PC-9 (cell line): Measurements from ENCODE around the gene IGSF6. TPM values are rescaled to one million over a fixed set of nuclear protein-coding genes. Genes with fewer than 3 reads are reported as not detected.

ENCODE experiments used
- BruUV-seq: library from RNA; stranded (reverse); fragments of 400-500 nt; replicated peaks from 2 replicates; lab custom pipeline; 2021; lab: Mats Ljungman, UMichigan
- CTCF ChIA-PET: fragments of 300-600 bp; sonication (Branson Sonifier 250); formaldehyde crosslinking; loops from one replicate; lab custom pipeline; 2022; ENCODE audit warnings: antibody characterized with exemption; lab: Charles Lee
- POLR2A ChIA-PET: fragments of 300-600 bp; sonication (Branson Sonifier 250); formaldehyde crosslinking; loops from one replicate; lab custom pipeline; 2022; ENCODE audit warnings: antibody characterized with exemption; ENCODE audit not compliant: unreplicated experiment; lab: Charles Lee
- DNase-seq, 2 experiments: peaks; one replicate each; pipeline versions ENCODE4 v3.0.0 to v3.0.0-alpha.2; 2015 to 2022; ENCODE audit warnings: mixed read lengths in 1 of 2
- H2AFZ ChIP-seq: fragments of 200-600 bp; sonication (generic); 2 replicates; pipeline ENCODE4 v1.8.1; 2017; ENCODE audit warnings: antibody characterized with exemption
- H3F3A ChIP-seq: fragments of 200-600 bp; sonication (generic); 2 replicates; pipeline ENCODE4 v1.8.1; 2017; ENCODE audit warnings: antibody characterized with exemption, mild to moderate bottlenecking, low read depth; ENCODE audit not compliant: insufficient read depth
- H3K27ac ChIP-seq: fragments of 200-600 bp; sonication (generic); 2 replicates; pipeline ENCODE4 v1.6.1; 2016; ENCODE audit warnings: mixed run types
- H3K27me3 ChIP-seq: fragments of 200-600 bp; sonication (generic); 2 replicates; pipeline ENCODE4 v1.6.1; 2016; ENCODE audit warnings: low read depth, mixed run types; ENCODE audit not compliant: insufficient read depth
- H3K36me3 ChIP-seq: fragments of 200-600 bp; sonication (generic); 2 replicates; pipeline ENCODE4 v1.6.1; 2016; ENCODE audit warnings: low read depth, mixed run types
- H3K4me1 ChIP-seq: fragments of 200-600 bp; sonication (generic); replicated peaks from 2 replicates; pipeline ENCODE4 v1.6.1; 2016; ENCODE audit warnings: mixed run types; ENCODE audit not compliant: insufficient read depth
- H3K4me2 ChIP-seq: fragments of 200-600 bp; sonication (generic); 2 replicates; pipeline ENCODE4 v1.6.1; 2017; ENCODE audit warnings: mixed run types
- H3K4me3 ChIP-seq: fragments of 200-600 bp; sonication (generic); 2 replicates; pipeline ENCODE4 v1.6.1; 2016; ENCODE audit warnings: mixed run types
- H3K79me2 ChIP-seq: fragments of 200-600 bp; sonication (generic); 2 replicates; pipeline ENCODE4 v1.6.1; 2017; ENCODE audit warnings: low read depth, mixed run types
- H3K9me2 ChIP-seq: fragments of 200-600 bp; sonication (generic); 2 replicates; pipeline ENCODE4 v1.8.1; 2017; ENCODE audit warnings: mild to moderate bottlenecking; ENCODE audit not compliant: insufficient read depth
- H3K9me3 ChIP-seq: fragments of 200-600 bp; sonication (generic); 2 replicates; pipeline ENCODE4 v1.8.1; 2016; ENCODE audit warnings: low read depth; ENCODE audit not compliant: insufficient read depth
- H4K20me1 ChIP-seq: fragments of 200-600 bp; sonication (generic); 2 replicates; pipeline ENCODE4 v1.8.1; 2017; ENCODE audit not compliant: insufficient read depth
- EZH2 ChIP-seq: fragments of 200-600 bp; sonication (generic); IDR thresholded peaks from 2 replicates; pipeline ENCODE4 v1.8.0; 2017; ENCODE audit warnings: antibody characterized with exemption, low read depth
- intact Hi-C: fragments of 100-400 bp; cut with micrococcal nuclease; formaldehyde crosslinking; loops from one replicate; pipeline ENCODE4 v1.10.0; 2022; ENCODE audit not compliant: unreplicated experiment
- total RNA-seq: library from RNA; stranded (reverse); gene quantifications from 2 replicates; pipeline ENCODE4 v1.2.3, GENCODE V29; 2021
- TF ChIP-seq, protein P1 (sequence below): fragments of 200-600 bp; sonication (generic); conservative IDR thresholded peaks from 2 replicates; pipeline ENCODE4 v1.6.1; 2017; ENCODE audit warnings: mixed run types, antibody characterized with exemption, mild to moderate bottlenecking, moderate library complexity

Gene IGSF6
- total RNA-seq, 1 experiment from 2014 or later, result not detected

DNA sequence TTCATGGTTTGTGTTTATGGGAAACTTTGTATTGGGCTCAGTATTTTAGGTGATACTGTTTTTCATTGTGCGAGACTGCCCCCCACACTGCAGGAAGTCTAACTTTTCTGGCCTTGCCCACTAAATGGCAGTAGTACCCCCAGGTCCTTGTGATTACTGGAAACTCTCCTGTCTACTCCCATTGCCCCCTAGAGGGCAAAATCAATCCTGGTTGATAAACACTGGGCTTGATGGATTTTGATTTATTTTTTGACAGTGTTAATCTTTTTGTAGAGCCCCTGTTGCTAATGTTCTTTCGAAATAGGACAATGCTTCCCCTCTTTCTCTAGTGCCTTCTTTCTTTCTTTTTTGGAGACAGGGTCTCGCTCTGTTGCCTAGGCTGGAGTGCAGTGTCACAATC, 37.5 kb downstream of the IGSF6 start:
- CTCF ChIA-PET, result interaction anchor here (0.7 kb wide), 1 partner anchor 30 kb away, joined by 4 read pairs; no protein-coding TSS in a partner anchor
- BruUV-seq, result no TSS peak
- peaks cover 22% of the 10 kb centered on the region; the same call in 1 of the 2 replicates for H3K36me3 ChIP-seq

DNA sequence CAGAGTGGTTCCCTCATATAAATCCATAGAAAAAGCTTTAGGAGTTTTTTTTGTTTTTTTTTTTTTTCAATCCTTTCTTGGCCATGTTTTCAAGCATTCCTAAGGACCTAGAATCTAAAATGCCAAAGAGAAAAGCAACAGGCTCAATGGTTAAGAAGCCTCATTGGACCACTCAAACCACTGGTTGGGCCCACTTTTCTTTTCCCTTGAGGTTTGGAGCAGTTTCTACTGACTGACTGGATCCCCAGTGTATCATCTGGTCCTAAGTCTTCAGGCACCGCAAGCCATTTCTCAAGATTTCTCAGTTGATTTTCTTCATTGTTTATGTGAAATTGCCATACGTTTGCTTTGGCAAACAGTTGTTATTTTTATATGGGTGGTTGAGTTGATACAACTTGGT, 38.6 kb downstream of the IGSF6 start:
- no peak overlapping the region for H3K4me3 ChIP-seq
- peaks cover 98% of the 10 kb centered on the region for H3K79me2 ChIP-seq
- peaks cover 19% of the 10 kb centered on the region; the same call in 1 of the 2 replicates for H3K36me3 ChIP-seq
- H3K4me1 ChIP-seq, result peaks cover 55% of the 10 kb centered on the region
- H3K27me3 ChIP-seq, result no peaks in the 10 kb centered on the region
- DNase-seq, result no peak
- TF ChIP-seq EZH2, result no peak
- TF ChIP-seq, protein P1, sequence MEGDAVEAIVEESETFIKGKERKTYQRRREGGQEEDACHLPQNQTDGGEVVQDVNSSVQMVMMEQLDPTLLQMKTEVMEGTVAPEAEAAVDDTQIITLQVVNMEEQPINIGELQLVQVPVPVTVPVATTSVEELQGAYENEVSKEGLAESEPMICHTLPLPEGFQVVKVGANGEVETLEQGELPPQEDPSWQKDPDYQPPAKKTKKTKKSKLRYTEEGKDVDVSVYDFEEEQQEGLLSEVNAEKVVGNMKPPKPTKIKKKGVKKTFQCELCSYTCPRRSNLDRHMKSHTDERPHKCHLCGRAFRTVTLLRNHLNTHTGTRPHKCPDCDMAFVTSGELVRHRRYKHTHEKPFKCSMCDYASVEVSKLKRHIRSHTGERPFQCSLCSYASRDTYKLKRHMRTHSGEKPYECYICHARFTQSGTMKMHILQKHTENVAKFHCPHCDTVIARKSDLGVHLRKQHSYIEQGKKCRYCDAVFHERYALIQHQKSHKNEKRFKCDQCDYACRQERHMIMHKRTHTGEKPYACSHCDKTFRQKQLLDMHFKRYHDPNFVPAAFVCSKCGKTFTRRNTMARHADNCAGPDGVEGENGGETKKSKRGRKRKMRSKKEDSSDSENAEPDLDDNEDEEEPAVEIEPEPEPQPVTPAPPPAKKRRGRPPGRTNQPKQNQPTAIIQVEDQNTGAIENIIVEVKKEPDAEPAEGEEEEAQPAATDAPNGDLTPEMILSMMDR, result no peak
- intact Hi-C loops, result no loop called here
- no peak overlapping the region for H3K27ac ChIP-seq
- ChIA-PET CTCF (no interaction called here), POLR2A (no interaction called here)
- H3K9me3 ChIP-seq, result no peaks in the 10 kb centered on the region
- no peak overlapping the region for H3K4me2 ChIP-seq
- H3K9me2 ChIP-seq, result no peaks in the 10 kb centered on the region
- H2AFZ ChIP-seq, result no peak overlapping the region
- BruUV-seq, result no TSS peak
- H4K20me1 ChIP-seq, result no peaks in the 10 kb centered on the region
- peaks cover 49% of the 10 kb centered on the region for H3F3A ChIP-seq

More for the DNA sequence above, 37.5 kb downstream of the IGSF6 start:
- DNase-seq, result no peak
- POLR2A ChIA-PET, result no interaction called here
- Histone ChIP-seq H3F3A (peaks cover 48% of the 10 kb centered on the region), H3K4me2 (no peak overlapping the region), H3K9me2 (no peaks in the 10 kb centered on the region), H3K27ac (no peak overlapping the region), H3K4me1 (peaks cover 44% of the 10 kb centered on the region), H3K79me2 (peaks cover 95% of the 10 kb centered on the region), H3K4me3 (no peak overlapping the region), H2AFZ (no peak overlapping the region), H4K20me1 (no peaks in the 10 kb centered on the region), H3K27me3 (no peaks in the 10 kb centered on the region), H3K9me3 (no peaks in the 10 kb centered on the region)
- TF ChIP-seq, protein P1, result no peak
- no peak for TF ChIP-seq EZH2
- intact Hi-C loops, result no loop called here

DNA sequence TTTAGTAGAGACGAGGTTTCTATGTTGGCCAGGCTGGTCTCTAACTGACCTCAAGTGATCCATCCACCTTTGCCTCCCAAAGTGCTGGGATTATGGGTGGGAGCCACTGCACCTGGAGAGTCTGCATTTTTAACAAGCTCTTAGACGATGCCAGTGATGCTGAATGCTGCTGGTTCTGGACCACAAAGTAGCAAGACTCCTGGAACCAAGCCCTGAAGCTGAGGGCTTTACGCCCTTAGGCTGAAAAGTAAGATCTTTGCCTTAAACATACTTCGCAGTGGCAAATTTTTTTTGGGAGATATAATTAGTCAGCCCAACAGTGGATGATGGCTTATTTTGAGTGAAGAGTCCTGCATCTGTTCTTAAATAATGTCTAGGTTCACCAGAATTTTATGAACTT, 39.0 kb downstream of the IGSF6 start:
- Histone ChIP-seq H3K9me3 (no peaks in the 10 kb centered on the region), H3K4me3 (no peak overlapping the region), H3K36me3 (peaks cover 16% of the 10 kb centered on the region; the same call in 1 of the 2 replicates), H3K27me3 (no peaks in the 10 kb centered on the region), H3K4me1 (peaks cover 59% of the 10 kb centered on the region), H2AFZ (no peak overlapping the region), H3K79me2 (peaks cover 98% of the 10 kb centered on the region), H3K4me2 (no peak overlapping the region), H3F3A (peaks cover 46% of the 10 kb centered on the region), H3K27ac (no peak overlapping the region), H3K9me2 (no peaks in the 10 kb centered on the region), H4K20me1 (no peaks in the 10 kb centered on the region)
- DNase-seq, result no peak
- intact Hi-C loops, result no loop called here
- ChIA-PET CTCF (no interaction called here), POLR2A (no interaction called here)
- no peak for TF ChIP-seq EZH2
- TF ChIP-seq, protein P1, result no peak
- no TSS peak for BruUV-seq
